GM23338 (cell line): ENCODE data around the gene CRISPLD2. TPM values are rescaled to one million over a fixed set of nuclear protein-coding genes. Genes with fewer than 3 reads are reported as not detected.

ENCODE experiments used
- ATAC-seq: fragments of 200-7000 bp; cut with Tn5 transposase; 3 replicates; pipeline ENCODE4 v1.9.1; 2020
- DNase-seq: peaks from one replicate; pipeline ENCODE4 v3.0.0-alpha.2; 2015; ENCODE audit warnings: low spot score
- H2AFZ ChIP-seq: fragments of 200-600 bp; sonication (generic); 2 replicates; pipeline ENCODE4 v1.8.0; 2016; ENCODE audit warnings: antibody characterized with exemption, mild to moderate bottlenecking, moderate library complexity
- H3F3A ChIP-seq: fragments of 200-600 bp; sonication (generic); replicated peaks from 2 replicates; pipeline ENCODE4 v1.8.0; 2017; ENCODE audit warnings: antibody characterized with exemption, mixed run types, low read depth
- H3K27ac ChIP-seq: fragments of 200-600 bp; sonication (generic); 2 replicates; pipeline ENCODE4 v1.6.1; 2016; ENCODE audit warnings: low read depth
- H3K27me3 ChIP-seq: fragments of 200-600 bp; sonication (generic); 2 replicates; pipeline ENCODE4 v1.8.0; 2016; ENCODE audit warnings: mild to moderate bottlenecking, mixed run types, moderate library complexity; ENCODE audit not compliant: insufficient read depth
- H3K36me3 ChIP-seq: fragments of 200-600 bp; sonication (generic); 2 replicates; pipeline ENCODE4 v1.8.0; 2016; ENCODE audit warnings: mild to moderate bottlenecking; ENCODE audit not compliant: insufficient read depth
- H3K4me1 ChIP-seq: fragments of 200-600 bp; sonication (generic); 2 replicates; pipeline ENCODE4 v1.8.0; 2016; ENCODE audit warnings: mild to moderate bottlenecking, moderate library complexity; ENCODE audit not compliant: insufficient read depth
- H3K4me2 ChIP-seq: fragments of 200-600 bp; sonication (generic); 2 replicates; pipeline ENCODE4 v1.7.1; 2017; ENCODE audit warnings: mixed run types
- H3K4me3 ChIP-seq: fragments of 200-600 bp; sonication (generic); 2 replicates; pipeline ENCODE4 v1.6.1; 2016; ENCODE audit warnings: mixed run types
- H3K79me2 ChIP-seq: fragments of 200-600 bp; sonication (generic); replicated peaks from 2 replicates; pipeline ENCODE4 v1.8.0; 2017; ENCODE audit warnings: mild to moderate bottlenecking; ENCODE audit not compliant: insufficient read depth
- H3K9me2 ChIP-seq: fragments of 200-600 bp; sonication (generic); 2 replicates; pipeline ENCODE4 v1.8.0; 2017; ENCODE audit not compliant: insufficient read depth
- H4K20me1 ChIP-seq: fragments of 200-600 bp; sonication (generic); replicated peaks from 2 replicates; pipeline ENCODE4 v1.8.0; 2017; ENCODE audit warnings: mild to moderate bottlenecking; ENCODE audit not compliant: insufficient read depth
- H3K27ac Mint-ChIP-seq: 2 replicates; pipeline ENCODE4 v1.8.0; 2020; ENCODE audit warnings: inconsistent platforms, mild to moderate bottlenecking, moderate library complexity, mixed read lengths
- H3K27me3 Mint-ChIP-seq: 3 replicates; pipeline ENCODE4 v1.8.0; 2022; ENCODE audit warnings: low read depth, mild to moderate bottlenecking, moderate library complexity, mixed read lengths, inconsistent platforms; ENCODE audit not compliant: insufficient read depth, poor library complexity
- H3K36me3 Mint-ChIP-seq: 3 replicates; pipeline ENCODE4 v1.8.0; 2021; ENCODE audit warnings: low read depth, mild to moderate bottlenecking, inconsistent platforms, moderate library complexity, mixed read lengths
- H3K4me1 Mint-ChIP-seq: 3 replicates; pipeline ENCODE4 v1.8.0; 2020; ENCODE audit warnings: mild to moderate bottlenecking, inconsistent platforms, mixed read lengths
- H3K4me3 Mint-ChIP-seq: 3 replicates; pipeline ENCODE4 v1.8.0; 2021; ENCODE audit warnings: moderate library complexity, mild to moderate bottlenecking, inconsistent platforms, mixed read lengths
- H3K9me3 Mint-ChIP-seq: 3 replicates; pipeline ENCODE4 v1.8.0; 2020; ENCODE audit warnings: moderate library complexity, mild to moderate bottlenecking, inconsistent platforms, mixed read lengths
- CREB1 ChIP-seq: fragments of 250-450 bp; sonication (Bioruptor Pico); IDR thresholded peaks from 2 replicates; pipeline ENCODE4 v1.5.0; 2020; ENCODE audit warnings: low read depth, mild to moderate bottlenecking, moderate library complexity
- ETS1 ChIP-seq: IDR thresholded peaks from 2 replicates; pipeline ENCODE4 v1.6.1; 2016; ENCODE audit warnings: antibody characterized with exemption
- EZH2 ChIP-seq: fragments of 200-600 bp; sonication (generic); IDR thresholded peaks from one replicate; pipeline ENCODE4 v1.8.0; 2017; ENCODE audit warnings: antibody characterized with exemption, mild to moderate bottlenecking, low read depth; ENCODE audit not compliant: unreplicated experiment
- EZH2phosphoT487 ChIP-seq: fragments of 200-600 bp; sonication (generic); IDR thresholded peaks from one replicate; pipeline ENCODE4 v1.8.1; 2018; ENCODE audit warnings: antibody characterized with exemption; ENCODE audit not compliant: unreplicated experiment
- JUNB ChIP-seq: IDR thresholded peaks from one replicate; pipeline ENCODE4 v1.6.1; 2016; ENCODE audit warnings: antibody characterized with exemption; ENCODE audit not compliant: unreplicated experiment
- NANOG ChIP-seq: IDR thresholded peaks from 2 replicates; pipeline ENCODE4 v1.6.1; 2016; ENCODE audit warnings: antibody characterized with exemption, borderline replicate concordance
- POLR2AphosphoS5 ChIP-seq: IDR thresholded peaks from 2 replicates; pipeline ENCODE4 v1.6.1; 2016; ENCODE audit warnings: antibody characterized with exemption, low read depth
- STAT1 ChIP-seq: IDR thresholded peaks from one replicate; pipeline ENCODE4 v1.6.1; 2016; ENCODE audit warnings: antibody characterized with exemption; ENCODE audit not compliant: unreplicated experiment
- ZNF114 ChIP-seq: fragments of 250-450 bp; sonication (Bioruptor Pico); IDR thresholded peaks from 2 replicates; pipeline ENCODE4 v1.5.0; 2020; ENCODE audit warnings: mild to moderate bottlenecking, moderate library complexity
- ZNF331 ChIP-seq: fragments of 250-450 bp; sonication (Bioruptor Pico); IDR thresholded peaks from 2 replicates; pipeline ENCODE4 v1.5.0; 2020; ENCODE audit warnings: low read depth, mild to moderate bottlenecking, moderate library complexity
- polyA plus RNA-seq: library from polyadenylated mRNA; unstranded; fragments of >200 nt; fragmentation: Nextera tagmentation; extraction: Ambion mirVana; gene quantifications from 2 replicates; pipeline ENCODE4 v1.2.1, GENCODE V29; 2016
- total RNA-seq: library from RNA; depleted of rRNA; stranded (reverse); fragments of >200 nt; shearing (Covaris generic); gene quantifications from 2 replicates; pipeline ENCODE4 v1.2.3, GENCODE V29; 2014
- TF ChIP-seq, protein P1 (sequence below), 2 experiments: fragments of 200-600 bp in 1 of 2; sonication (generic) in 1 of 2; conservative IDR thresholded peaks; 2 replicates each; pipeline versions ENCODE4 v1.5.1 to v1.6.1; 2016 to 2017; ENCODE audit warnings: antibody characterized with exemption in 2 of 2, low read depth in 2 of 2, mild to moderate bottlenecking in 2 of 2, moderate library complexity in 1 of 2

The CRISPLD2 gene
- total and polyA plus RNA-seq, 2 experiments from 2014 or later = 2.6 to 8.3 TPM

DNA sequence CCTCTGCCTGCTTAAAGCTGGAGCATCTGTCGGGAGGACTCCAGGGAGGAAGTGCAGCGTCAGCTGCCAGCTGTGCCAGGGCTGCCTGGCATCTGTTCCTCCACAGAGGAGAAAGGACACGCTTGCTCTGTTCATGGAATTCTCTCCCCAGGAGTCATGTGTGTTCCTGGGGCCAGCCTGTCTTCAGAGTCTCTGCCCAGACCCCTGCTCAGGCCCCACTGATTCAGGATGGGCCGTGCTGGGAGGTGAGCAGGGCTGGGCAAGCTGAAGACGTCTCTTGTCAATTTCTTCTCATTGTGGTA is 24.2 kb downstream of the CRISPLD2 start:
- Histone ChIP-seq H3K4me3 (no peak overlapping the region), H3K9me2 (no peaks in the 10 kb centered on the region), H3K4me2 (peak overlapping the region; percentile 52), H4K20me1 (no peaks in the 10 kb centered on the region; the same call in 1 of the 2 replicates), H3K79me2 (no peaks in the 10 kb centered on the region), H2AFZ (no peak overlapping the region), H3K4me1 (peaks cover 48% of the 10 kb centered on the region), H3K36me3 (no peaks in the 10 kb centered on the region), H3K27ac (no peak overlapping the region), H3K27me3 (no peaks in the 10 kb centered on the region), H3F3A (peaks cover 13% of the 10 kb centered on the region; the same call in 1 of the 2 replicates)
- H3K4me1 Mint-ChIP-seq = peaks cover 70% of the 10 kb centered on the region
- H3K27ac Mint-ChIP-seq = peak overlapping the region; percentile 23; the same call in 1 of the 2 replicates
- H3K4me3 Mint-ChIP-seq = no peak overlapping the region; the same call in 2 of the 3 replicates
- TF ChIP-seq POLR2AphosphoS5 (no peak), STAT1 (no peak), JUNB (no peak)
- no peak for DNase-seq
- H3K27me3 Mint-ChIP-seq = peaks cover 51% of the 10 kb centered on the region
- no peaks in the 10 kb centered on the region for H3K9me3 Mint-ChIP-seq
- no peak for ATAC-seq
- H3K36me3 Mint-ChIP-seq = no peaks in the 10 kb centered on the region

GRCh38 chr16:84844559-84845495 is 25.0 kb downstream of the CRISPLD2 start:
- no peaks in the 10 kb centered on the region for H3K36me3 ChIP-seq
- H3K4me1 ChIP-seq = peaks cover 46% of the 10 kb centered on the region
- H3K9me3 Mint-ChIP-seq = no peaks in the 10 kb centered on the region
- H3K4me3 Mint-ChIP-seq = no peak overlapping the region; the same call in 2 of the 3 replicates
- H3K27ac Mint-ChIP-seq = no peak overlapping the region
- peaks cover 13% of the 10 kb centered on the region; the same call in 1 of the 2 replicates for H3F3A ChIP-seq
- H3K27me3 Mint-ChIP-seq = peaks cover 48% of the 10 kb centered on the region
- no peak overlapping the region for H2AFZ ChIP-seq
- no peaks in the 10 kb centered on the region for H3K36me3 Mint-ChIP-seq
- H3K4me3 ChIP-seq = no peak overlapping the region
- H3K79me2 ChIP-seq = no peaks in the 10 kb centered on the region
- peak overlapping the region; percentile 52; the same call in 1 of the 2 replicates for H3K4me2 ChIP-seq
- peak; percentile 43 for ATAC-seq
- peak; percentile 74 for DNase-seq
- H3K9me2 ChIP-seq = no peaks in the 10 kb centered on the region
- peaks cover 68% of the 10 kb centered on the region for H3K4me1 Mint-ChIP-seq
- H3K27ac ChIP-seq = no peak overlapping the region
- TF ChIP-seq STAT1 (no peak), ETS1 (no peak), POLR2AphosphoS5 (no peak), EZH2phosphoT487 (no peak), ZNF114 (CRISPR knock-in tag) (no peak), JUNB (no peak), EZH2 (no peak), NANOG (no peak), ZNF331 (no peak), CREB1 (peak; percentile 67)
- TF ChIP-seq, protein P1, sequence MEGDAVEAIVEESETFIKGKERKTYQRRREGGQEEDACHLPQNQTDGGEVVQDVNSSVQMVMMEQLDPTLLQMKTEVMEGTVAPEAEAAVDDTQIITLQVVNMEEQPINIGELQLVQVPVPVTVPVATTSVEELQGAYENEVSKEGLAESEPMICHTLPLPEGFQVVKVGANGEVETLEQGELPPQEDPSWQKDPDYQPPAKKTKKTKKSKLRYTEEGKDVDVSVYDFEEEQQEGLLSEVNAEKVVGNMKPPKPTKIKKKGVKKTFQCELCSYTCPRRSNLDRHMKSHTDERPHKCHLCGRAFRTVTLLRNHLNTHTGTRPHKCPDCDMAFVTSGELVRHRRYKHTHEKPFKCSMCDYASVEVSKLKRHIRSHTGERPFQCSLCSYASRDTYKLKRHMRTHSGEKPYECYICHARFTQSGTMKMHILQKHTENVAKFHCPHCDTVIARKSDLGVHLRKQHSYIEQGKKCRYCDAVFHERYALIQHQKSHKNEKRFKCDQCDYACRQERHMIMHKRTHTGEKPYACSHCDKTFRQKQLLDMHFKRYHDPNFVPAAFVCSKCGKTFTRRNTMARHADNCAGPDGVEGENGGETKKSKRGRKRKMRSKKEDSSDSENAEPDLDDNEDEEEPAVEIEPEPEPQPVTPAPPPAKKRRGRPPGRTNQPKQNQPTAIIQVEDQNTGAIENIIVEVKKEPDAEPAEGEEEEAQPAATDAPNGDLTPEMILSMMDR (conservative IDR thresholded peaks at IDR 0.05; ENCODE audit: low read depth in 2 of 2) = peak in 1 of 2 experiments; percentile 10; a peak in 1 of 4 replicates
- no peaks in the 10 kb centered on the region; the same call in 1 of the 2 replicates for H4K20me1 ChIP-seq
- H3K27me3 ChIP-seq = no peaks in the 10 kb centered on the region
